NOMO-1 treated with DMSO at 0.1 percent for 48 hours (cell line): Measurements from ENCODE around the gene C12orf75.

Experiments
- DNase-seq: peaks from one replicate; lab custom pipeline; 2025; ENCODE audit not compliant: unreplicated experiment; lab: John Stamatoyannopoulos, UW

The C12orf75 gene

GRCh38 chr12:105409801-105410471 lies 79.4 kb downstream of the C12orf75 start:
- peak; percentile 18 for DNase-seq

- no peak for DNase-seq
These were observed 83.5 kb downstream of the C12orf75 start for GRCh38 chr12:105413911-105414487.

GRCh38 chr12:105417732-105418131 lies 87.2 kb downstream of the C12orf75 start:
- DNase-seq, result no peak

- no peak for DNase-seq
These were observed 87.7 kb downstream of the C12orf75 start for GRCh38 chr12:105418229-105418628.

- DNase-seq, result no peak
These were observed 88.4 kb downstream of the C12orf75 start for GRCh38 chr12:105418821-105419291.

- no peak for DNase-seq
These were observed 89.1 kb downstream of the C12orf75 start for GRCh38 chr12:105419606-105420005.

GRCh38 chr12:105420046-105420445 lies 89.6 kb downstream of the C12orf75 start:
- no peak for DNase-seq

GRCh38 chr12:105420659-105421240 lies 90.3 kb downstream of the C12orf75 start:
- peak; percentile 72 for DNase-seq
